PC-9 (cell line): Measurements from ENCODE around the gene ST6GALNAC6. TPM values are rescaled to one million over a fixed set of nuclear protein-coding genes. Genes with fewer than 3 reads are reported as not detected.
"Not testable (repeated sequence)": the region's sequence is repeated elsewhere in the genome, so short reads cannot be mapped to it uniquely, and the experiment has no call there.

Source experiments
- BruUV-seq: library from RNA; stranded (reverse); fragments of 400-500 nt; replicated peaks from 2 replicates; lab custom pipeline; 2021; lab: Mats Ljungman, UMichigan
- CTCF ChIA-PET: fragments of 300-600 bp; sonication (Branson Sonifier 250); formaldehyde crosslinking; loops from one replicate; lab custom pipeline; 2022; ENCODE audit warnings: antibody characterized with exemption; lab: Charles Lee
- POLR2A ChIA-PET: fragments of 300-600 bp; sonication (Branson Sonifier 250); formaldehyde crosslinking; loops from one replicate; lab custom pipeline; 2022; ENCODE audit warnings: antibody characterized with exemption; ENCODE audit not compliant: unreplicated experiment; lab: Charles Lee
- DNase-seq, 2 experiments: peaks; one replicate each; pipeline versions ENCODE4 v3.0.0 to v3.0.0-alpha.2; 2015 to 2022; ENCODE audit warnings: mixed read lengths in 1 of 2
- H2AFZ ChIP-seq: fragments of 200-600 bp; sonication (generic); 2 replicates; pipeline ENCODE4 v1.8.1; 2017; ENCODE audit warnings: antibody characterized with exemption
- H3F3A ChIP-seq: fragments of 200-600 bp; sonication (generic); 2 replicates; pipeline ENCODE4 v1.8.1; 2017; ENCODE audit warnings: antibody characterized with exemption, mild to moderate bottlenecking, low read depth; ENCODE audit not compliant: insufficient read depth
- H3K27ac ChIP-seq: fragments of 200-600 bp; sonication (generic); 2 replicates; pipeline ENCODE4 v1.6.1; 2016; ENCODE audit warnings: mixed run types
- H3K27me3 ChIP-seq: fragments of 200-600 bp; sonication (generic); 2 replicates; pipeline ENCODE4 v1.6.1; 2016; ENCODE audit warnings: low read depth, mixed run types; ENCODE audit not compliant: insufficient read depth
- H3K36me3 ChIP-seq: fragments of 200-600 bp; sonication (generic); 2 replicates; pipeline ENCODE4 v1.6.1; 2016; ENCODE audit warnings: low read depth, mixed run types
- H3K4me1 ChIP-seq: fragments of 200-600 bp; sonication (generic); replicated peaks from 2 replicates; pipeline ENCODE4 v1.6.1; 2016; ENCODE audit warnings: mixed run types; ENCODE audit not compliant: insufficient read depth
- H3K4me2 ChIP-seq: fragments of 200-600 bp; sonication (generic); 2 replicates; pipeline ENCODE4 v1.6.1; 2017; ENCODE audit warnings: mixed run types
- H3K4me3 ChIP-seq: fragments of 200-600 bp; sonication (generic); 2 replicates; pipeline ENCODE4 v1.6.1; 2016; ENCODE audit warnings: mixed run types
- H3K79me2 ChIP-seq: fragments of 200-600 bp; sonication (generic); 2 replicates; pipeline ENCODE4 v1.6.1; 2017; ENCODE audit warnings: low read depth, mixed run types
- H3K9me2 ChIP-seq: fragments of 200-600 bp; sonication (generic); 2 replicates; pipeline ENCODE4 v1.8.1; 2017; ENCODE audit warnings: mild to moderate bottlenecking; ENCODE audit not compliant: insufficient read depth
- H3K9me3 ChIP-seq: fragments of 200-600 bp; sonication (generic); 2 replicates; pipeline ENCODE4 v1.8.1; 2016; ENCODE audit warnings: low read depth; ENCODE audit not compliant: insufficient read depth
- H4K20me1 ChIP-seq: fragments of 200-600 bp; sonication (generic); 2 replicates; pipeline ENCODE4 v1.8.1; 2017; ENCODE audit not compliant: insufficient read depth
- EZH2 ChIP-seq: fragments of 200-600 bp; sonication (generic); IDR thresholded peaks from 2 replicates; pipeline ENCODE4 v1.8.0; 2017; ENCODE audit warnings: antibody characterized with exemption, low read depth
- intact Hi-C: fragments of 100-400 bp; cut with micrococcal nuclease; formaldehyde crosslinking; loops from one replicate; pipeline ENCODE4 v1.10.0; 2022; ENCODE audit not compliant: unreplicated experiment
- microRNA-seq: library from miRNA; unstranded; fragments of <30 nt; microRNA quantifications from one replicate; pipeline ENCODE4 v1.2.0, GENCODE V29; 2021; ENCODE audit warnings: borderline number of aligned reads, borderline replicate concordance
- total RNA-seq: library from RNA; stranded (reverse); gene quantifications from 2 replicates; pipeline ENCODE4 v1.2.3, GENCODE V29; 2021
- TF ChIP-seq, protein P1 (sequence below): fragments of 200-600 bp; sonication (generic); conservative IDR thresholded peaks from 2 replicates; pipeline ENCODE4 v1.6.1; 2017; ENCODE audit warnings: mixed run types, antibody characterized with exemption, mild to moderate bottlenecking, moderate library complexity

ST6GALNAC6 gene
- total RNA-seq, 1 experiment from 2014 or later, result 23.3 TPM

DNA sequence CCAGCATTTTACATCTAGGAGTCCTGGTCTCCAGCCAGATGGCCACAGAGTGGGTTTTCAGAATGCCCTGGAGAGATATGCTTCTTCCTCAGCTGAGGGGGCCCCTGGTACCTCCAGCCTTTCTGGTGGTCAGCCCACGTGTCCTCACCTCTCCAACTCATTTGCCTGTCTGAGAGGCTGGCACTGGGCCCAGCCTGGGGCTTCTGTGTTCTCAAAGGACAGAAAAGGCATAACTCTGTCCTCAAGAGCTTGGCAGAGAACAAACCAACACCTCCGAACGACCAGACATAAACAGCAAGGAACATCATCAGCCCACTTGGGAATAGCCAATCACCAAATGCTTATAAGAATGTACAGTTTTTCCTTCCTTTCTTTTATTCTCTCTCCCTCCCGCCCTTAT is 62.1 kb downstream of the ST6GALNAC6 start:
- Histone ChIP-seq H3K9me2 (no peaks in the 10 kb centered on the region), H3K4me1 (peaks cover 25% of the 10 kb centered on the region), H3K4me2 (0 out of 2 replicates have a peak overlapping the region, but pooled peaks have one; percentile 78), H3F3A (peaks cover 28% of the 10 kb centered on the region; the same call in 1 of the 2 replicates), H3K27me3 (no peaks in the 10 kb centered on the region), H3K4me3 (no peak overlapping the region), H3K27ac (no peak overlapping the region), H4K20me1 (no peaks in the 10 kb centered on the region), H2AFZ (no peak overlapping the region), H3K36me3 (no peaks in the 10 kb centered on the region), H3K9me3 (no peaks in the 10 kb centered on the region), H3K79me2 (no peaks in the 10 kb centered on the region)
- ChIA-PET POLR2A (no interaction called here), CTCF (interaction anchor here (1.3 kb wide), 1 partner anchor 17 kb away, joined by 3 read pairs; the partner anchor contains the start of gene ENG)
- DNase-seq, result no peak
- intact Hi-C loops, result no loop called here
- TF ChIP-seq EZH2, result no peak
- TF ChIP-seq, protein P1, sequence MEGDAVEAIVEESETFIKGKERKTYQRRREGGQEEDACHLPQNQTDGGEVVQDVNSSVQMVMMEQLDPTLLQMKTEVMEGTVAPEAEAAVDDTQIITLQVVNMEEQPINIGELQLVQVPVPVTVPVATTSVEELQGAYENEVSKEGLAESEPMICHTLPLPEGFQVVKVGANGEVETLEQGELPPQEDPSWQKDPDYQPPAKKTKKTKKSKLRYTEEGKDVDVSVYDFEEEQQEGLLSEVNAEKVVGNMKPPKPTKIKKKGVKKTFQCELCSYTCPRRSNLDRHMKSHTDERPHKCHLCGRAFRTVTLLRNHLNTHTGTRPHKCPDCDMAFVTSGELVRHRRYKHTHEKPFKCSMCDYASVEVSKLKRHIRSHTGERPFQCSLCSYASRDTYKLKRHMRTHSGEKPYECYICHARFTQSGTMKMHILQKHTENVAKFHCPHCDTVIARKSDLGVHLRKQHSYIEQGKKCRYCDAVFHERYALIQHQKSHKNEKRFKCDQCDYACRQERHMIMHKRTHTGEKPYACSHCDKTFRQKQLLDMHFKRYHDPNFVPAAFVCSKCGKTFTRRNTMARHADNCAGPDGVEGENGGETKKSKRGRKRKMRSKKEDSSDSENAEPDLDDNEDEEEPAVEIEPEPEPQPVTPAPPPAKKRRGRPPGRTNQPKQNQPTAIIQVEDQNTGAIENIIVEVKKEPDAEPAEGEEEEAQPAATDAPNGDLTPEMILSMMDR, result no peak
- no TSS peak for BruUV-seq

- H3K27ac ChIP-seq, CTCF ChIA-PET, DNase-seq, BruUV-seq, H4K20me1 ChIP-seq, H3K4me3 ChIP-seq, POLR2A ChIA-PET, H3K9me2 ChIP-seq, H2AFZ ChIP-seq, H3K79me2 ChIP-seq, H3K36me3 ChIP-seq, intact Hi-C loops, H3K9me3 ChIP-seq, H3K4me2 ChIP-seq, H3K27me3 ChIP-seq: not testable (repeated sequence)
- H3F3A ChIP-seq, result peaks cover 24% of the 10 kb centered on the region; the same call in 1 of the 2 replicates
- H3K4me1 ChIP-seq, result peaks cover 25% of the 10 kb centered on the region
Observed at GRCh38 chr9:127836561-127836960, 62.8 kb downstream of the ST6GALNAC6 start.

DNA sequence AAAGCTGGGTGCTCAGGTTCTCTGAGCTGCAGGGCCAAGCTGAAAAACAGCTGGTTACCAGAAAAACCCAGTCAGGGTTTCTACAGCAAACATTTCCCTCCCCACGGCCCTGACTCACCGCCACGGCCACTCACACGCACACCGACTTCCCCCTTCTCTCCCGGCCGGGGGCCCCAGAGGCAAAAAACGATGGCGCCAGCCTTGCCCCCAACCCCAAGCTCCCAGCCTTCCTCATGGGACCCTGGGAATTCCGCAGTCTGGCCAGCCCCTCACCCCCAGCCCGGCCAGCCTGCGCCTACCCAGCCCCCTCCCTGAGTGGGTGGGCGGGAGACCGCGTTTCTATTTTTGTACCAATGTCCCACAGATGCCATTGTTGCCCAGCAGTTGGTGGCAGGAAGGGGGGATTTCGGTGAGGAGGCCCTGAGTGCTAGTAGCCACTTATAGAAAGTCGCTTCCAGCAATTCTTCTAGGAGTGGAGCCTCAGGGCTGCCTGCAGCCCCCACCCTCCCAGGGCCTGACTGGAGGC is 63.3 kb downstream of the ST6GALNAC6 start:
- ChIA-PET POLR2A (no interaction called here), CTCF (no interaction called here)
- Histone ChIP-seq H3K27ac (no peak overlapping the region), H2AFZ (no peak overlapping the region), H3K27me3 (no peaks in the 10 kb centered on the region), H3K4me3 (no peak overlapping the region), H3F3A (peaks cover 24% of the 10 kb centered on the region; the same call in 1 of the 2 replicates), H3K9me3 (no peaks in the 10 kb centered on the region), H3K79me2 (no peaks in the 10 kb centered on the region), H3K4me1 (peaks cover 25% of the 10 kb centered on the region), H3K9me2 (no peaks in the 10 kb centered on the region), H4K20me1 (no peaks in the 10 kb centered on the region), H3K36me3 (no peaks in the 10 kb centered on the region), H3K4me2 (no peak overlapping the region)
- intact Hi-C loops, result no loop called here
- TF ChIP-seq, protein P1, result no peak
- TF ChIP-seq EZH2, result no peak
- no TSS peak for BruUV-seq
- DNase-seq, result no peak

Small RNA genes lying within 50 kb of the gene (microRNA-seq; reads per million reads assigned to microRNA genes)
- gene MIR4672, result not detected

Other genes starting within 250 kb of the ST6GALNAC6 start
- gene CFAP157, start 192.6 kb downstream of the ST6GALNAC6 start, total RNA-seq, result 0.65 and 0.68 TPM in 2 replicates
- 22.4 and 32.9 TPM in 2 replicates for gene PTRH1, start 183.9 kb downstream of the ST6GALNAC6 start, total RNA-seq
- 0.26 and 0.40 TPM in 2 replicates for gene TTC16, start 183.5 kb downstream of the ST6GALNAC6 start, total RNA-seq
- gene TOR2A, start 164.3 kb downstream of the ST6GALNAC6 start, total RNA-seq, result 16.4 and 19.7 TPM in 2 replicates
- 0.75 and 0.79 TPM in 2 replicates for gene SH2D3C, start 120.9 kb downstream of the ST6GALNAC6 start, total RNA-seq
- gene CDK9, start 113.6 kb downstream of the ST6GALNAC6 start, total RNA-seq, result 92.5 and 93.8 TPM in 2 replicates
- gene FPGS, start 96.7 kb downstream of the ST6GALNAC6 start, total RNA-seq, result 152 and 191 TPM in 2 replicates
- 18.4 and 23.1 TPM in 2 replicates for gene ENG, start 44.9 kb downstream of the ST6GALNAC6 start, total RNA-seq
- 84.5 and 86.8 TPM in 2 replicates for gene AK1, start 21.9 kb downstream of the ST6GALNAC6 start, total RNA-seq
- gene ST6GALNAC4, start 17.4 kb upstream of the ST6GALNAC6 start, total RNA-seq, result 28.3 and 44.3 TPM in 2 replicates
- gene PIP5KL1, start 31.2 kb upstream of the ST6GALNAC6 start, total RNA-seq, result 21.9 and 22.5 TPM in 2 replicates
- gene DPM2, start 38.3 kb upstream of the ST6GALNAC6 start, total RNA-seq, result 65.5 and 79.4 TPM in 2 replicates
- gene EEIG1, start 81.4 kb upstream of the ST6GALNAC6 start, total RNA-seq, result 176 and 208 TPM in 2 replicates
- gene NAIF1, start 167.7 kb upstream of the ST6GALNAC6 start, total RNA-seq, result 16.1 and 17.3 TPM in 2 replicates
- gene SLC25A25, start 168.6 kb upstream of the ST6GALNAC6 start, total RNA-seq, result 11.7 and 13.4 TPM in 2 replicates
- gene PTGES2, start 228.1 kb upstream of the ST6GALNAC6 start, total RNA-seq, result 95.2 and 124 TPM in 2 replicates
- gene LCN2, start 249.8 kb upstream of the ST6GALNAC6 start, total RNA-seq, result 430 and 537 TPM in 2 replicates